H9 (cell line): ENCODE measurements around the gene ENKD1. TPM values are rescaled to one million over a fixed set of nuclear protein-coding genes. Genes with fewer than 3 reads are reported as not detected.

Source experiments
- DNase-seq: peaks from one replicate; pipeline ENCODE4 v3.0.0-alpha.2; 2017
- H2AFZ ChIP-seq: one replicate; pipeline ENCODE4 v1.6.1; 2013; ENCODE audit warnings: mild to moderate bottlenecking, low read length, control low read depth, moderate library complexity
- H2AK5ac ChIP-seq: 2 replicates; pipeline ENCODE4 v1.6.1; 2013; ENCODE audit warnings: low read length, control low read depth, mixed read lengths; ENCODE audit not compliant: insufficient read length
- H2BK120ac ChIP-seq: one replicate; pipeline ENCODE4 v1.6.1; 2013; ENCODE audit warnings: low read depth, mild to moderate bottlenecking, low read length, control low read depth, inconsistent platforms; ENCODE audit not compliant: poor library complexity, severe bottlenecking
- H2BK12ac ChIP-seq: 2 replicates; pipeline ENCODE4 v1.6.1; 2013; ENCODE audit warnings: low read length, control low read depth, mixed read lengths, low read depth; ENCODE audit not compliant: insufficient read length
- H2BK15ac ChIP-seq: 2 replicates; pipeline ENCODE4 v1.6.1; 2013; ENCODE audit warnings: low read depth, low read length, control low read depth
- H2BK20ac ChIP-seq: one replicate; pipeline ENCODE4 v1.6.1; 2013; ENCODE audit warnings: low read depth, mild to moderate bottlenecking, low read length, control low read depth, inconsistent platforms; ENCODE audit not compliant: poor library complexity, severe bottlenecking
- H2BK5ac ChIP-seq: 2 replicates; pipeline ENCODE4 v1.6.1; 2013; ENCODE audit warnings: low read length, control low read depth, mixed read lengths; ENCODE audit not compliant: insufficient read length
- H3K14ac ChIP-seq: 2 replicates; pipeline ENCODE4 v1.6.1; 2013; ENCODE audit warnings: low read length, control low read depth; ENCODE audit not compliant: insufficient read depth
- H3K18ac ChIP-seq: 2 replicates; pipeline ENCODE4 v1.6.1; 2013; ENCODE audit warnings: low read depth, mild to moderate bottlenecking, mixed read lengths, low read length, control low read depth; ENCODE audit not compliant: insufficient read length
- H3K23ac ChIP-seq: 2 replicates; pipeline ENCODE4 v1.6.1; 2013; ENCODE audit warnings: low read length, control low read depth, mixed read lengths, low read depth; ENCODE audit not compliant: insufficient read length
- H3K23me2 ChIP-seq: 2 replicates; pipeline ENCODE4 v1.6.1; 2013; ENCODE audit warnings: low read depth, mild to moderate bottlenecking, mixed read lengths, low read length, control low read depth; ENCODE audit not compliant: insufficient read length, poor library complexity, severe bottlenecking
- H3K27ac ChIP-seq: 2 replicates; pipeline ENCODE4 v1.5.1; 2013; ENCODE audit warnings: low read length, control low read depth, mixed read lengths, low read depth; ENCODE audit not compliant: insufficient read length
- H3K27me3 ChIP-seq: 2 replicates; pipeline ENCODE4 v1.6.1; 2013; ENCODE audit warnings: low read length, control low read depth, inconsistent platforms; ENCODE audit not compliant: insufficient read depth
- H3K4ac ChIP-seq: 2 replicates; pipeline ENCODE4 v1.6.1; 2013; ENCODE audit warnings: low read depth, mild to moderate bottlenecking, control low read depth, inconsistent platforms, low read length, moderate library complexity
- H3K4me1 ChIP-seq: 2 replicates; pipeline ENCODE4 v1.6.1; 2013; ENCODE audit warnings: low read length, control low read depth, inconsistent platforms; ENCODE audit not compliant: insufficient read depth
- H3K4me2 ChIP-seq: 2 replicates; pipeline ENCODE4 v1.6.1; 2013; ENCODE audit warnings: low read length, control low read depth, mixed read lengths; ENCODE audit not compliant: insufficient read length, insufficient read depth
- H3K56ac ChIP-seq: 2 replicates; pipeline ENCODE4 v1.6.1; 2013; ENCODE audit warnings: low read depth, mild to moderate bottlenecking, mixed read lengths, low read length, control low read depth; ENCODE audit not compliant: insufficient read length
- H3K79me1 ChIP-seq: 2 replicates; pipeline ENCODE4 v1.6.1; 2013; ENCODE audit warnings: low read depth, mild to moderate bottlenecking, moderate library complexity, low read length, control low read depth, inconsistent platforms; ENCODE audit not compliant: insufficient read depth, poor library complexity, severe bottlenecking
- H3K79me2 ChIP-seq: 2 replicates; pipeline ENCODE4 v1.6.1; 2013; ENCODE audit warnings: low read length, control low read depth, inconsistent platforms; ENCODE audit not compliant: insufficient read depth
- H3K9ac ChIP-seq: 2 replicates; pipeline ENCODE4 v1.6.1; 2013; ENCODE audit warnings: low read length, control low read depth, mixed read lengths; ENCODE audit not compliant: insufficient read length; ENCODE audit errors: extremely low read depth
- H3K9me3 ChIP-seq: one replicate; pipeline ENCODE4 v1.6.1; 2013; ENCODE audit warnings: low read depth, low read length, inconsistent platforms; ENCODE audit not compliant: control insufficient read depth
- H3T11ph ChIP-seq: one replicate; pipeline ENCODE4 v1.6.1; 2013; ENCODE audit warnings: mild to moderate bottlenecking, low read length, control low read depth, inconsistent platforms
- H4K20me1 ChIP-seq: one replicate; pipeline ENCODE4 v1.6.1; 2013; ENCODE audit not compliant: control insufficient read depth, insufficient read length, insufficient read depth
- H4K5ac ChIP-seq: 2 replicates; pipeline ENCODE4 v1.6.1; 2013; ENCODE audit warnings: low read depth, mild to moderate bottlenecking, mixed read lengths, low read length, control low read depth; ENCODE audit not compliant: insufficient read length
- H4K8ac ChIP-seq: replicated peaks from 2 replicates; pipeline ENCODE4 v1.6.1; 2013; ENCODE audit warnings: low read length, control low read depth, mixed read lengths, low read depth; ENCODE audit not compliant: insufficient read length
- H4K91ac ChIP-seq: 2 replicates; pipeline ENCODE4 v1.6.1; 2013; ENCODE audit warnings: low read depth, mild to moderate bottlenecking, moderate library complexity, mixed read lengths, low read length, control low read depth; ENCODE audit not compliant: insufficient read length
- H3K27ac Mint-ChIP-seq, 3 experiments: 2 replicates in 2 of 3; 3 replicates in 1 of 3; pipeline ENCODE4 v1.8.0; 2020 to 2021; ENCODE audit warnings: mixed read lengths in 3 of 3, mild to moderate bottlenecking in 1 of 3, moderate library complexity in 1 of 3
- H3K27me3 Mint-ChIP-seq: 2 replicates; pipeline ENCODE4 v1.8.0; 2021; ENCODE audit warnings: low read depth, mild to moderate bottlenecking, moderate library complexity, mixed read lengths
- H3K36me3 Mint-ChIP-seq, 3 experiments: 2 replicates in 2 of 3; 3 replicates in 1 of 3; pipeline ENCODE4 v1.8.0; 2020 to 2021; ENCODE audit warnings: low read depth in 3 of 3, mixed read lengths in 3 of 3; ENCODE audit not compliant: insufficient read depth in 1 of 3
- H3K4me1 Mint-ChIP-seq, 2 experiments: 2 replicates each; pipeline ENCODE4 v1.8.0; 2020; ENCODE audit warnings: mixed read lengths in 2 of 2
- H3K4me3 Mint-ChIP-seq, 2 experiments: 2 replicates in 1 of 2; 3 replicates in 1 of 2; pipeline ENCODE4 v1.8.0; 2020 to 2021; ENCODE audit warnings: mild to moderate bottlenecking in 2 of 2, mixed read lengths in 2 of 2, moderate library complexity in 1 of 2
- H3K9me3 Mint-ChIP-seq, 2 experiments: 2 replicates in 1 of 2; 3 replicates in 1 of 2; pipeline ENCODE4 v1.8.0; 2020; ENCODE audit warnings: mild to moderate bottlenecking in 2 of 2, mixed read lengths in 2 of 2, moderate library complexity in 1 of 2
- WGBS: extraction: QIAGEN DNeasy Blood & Tissue Kit; methylation state at CpG from one replicate; pipeline ENCODE4 v1.1.7; 2013; ENCODE audit warnings: missing lambda C conversion rate, low lambda C conversion rate, mixed read lengths; ENCODE audit not compliant: insufficient read length; ENCODE audit errors: extremely low coverage; 5-methylcytosine and 5-hydroxymethylcytosine counted together
- total RNA-seq: library from RNA; stranded (reverse); gene quantifications from 2 replicates; pipeline ENCODE4 v1.2.1, GENCODE V29; 2021
- TF ChIP-seq, protein P1 (sequence below): fragments of 200-600 bp; sonication (generic); conservative IDR thresholded peaks from 3 replicates; pipeline ENCODE4 v1.8.0; 2021; ENCODE audit warnings: antibody characterized with exemption, mild to moderate bottlenecking

Gene ENKD1
- total RNA-seq, 1 experiment from 2014 or later = 9.5 TPM

DNA sequence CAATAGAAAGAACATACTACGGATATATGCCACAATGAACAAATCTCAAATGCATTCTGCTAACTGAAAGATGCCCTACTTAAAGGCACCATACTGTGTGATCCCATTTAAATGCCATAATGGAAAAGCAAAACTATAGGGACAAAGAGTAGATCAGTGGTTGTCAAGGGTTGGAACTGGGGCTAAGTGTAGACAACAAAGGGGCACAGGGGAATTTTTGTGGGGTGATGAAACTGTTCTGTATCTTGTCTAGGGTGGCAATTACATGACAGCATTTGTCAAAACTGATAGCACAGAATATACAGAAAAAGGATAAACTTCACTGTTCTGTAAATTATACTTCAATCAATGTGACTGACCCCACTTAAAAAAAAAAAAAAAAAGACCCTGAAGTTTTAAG, 34.9 kb upstream of the ENKD1 start:
- Histone ChIP-seq H4K5ac (no peak overlapping the region), H3T11ph (no peak overlapping the region), H3K4ac (no peak overlapping the region), H2BK20ac (no peak overlapping the region), H2BK120ac (no peak overlapping the region), H2BK5ac (no peak overlapping the region), H3K79me1 (peaks cover 3% of the 10 kb centered on the region), H3K79me2 (peaks cover 3% of the 10 kb centered on the region; the same call in 1 of the 2 replicates), H2BK12ac (no peak overlapping the region), H3K9me3 (no peaks in the 10 kb centered on the region), H3K27me3 (no peaks in the 10 kb centered on the region), H2AFZ (no peak overlapping the region), H3K14ac (no peak overlapping the region), H4K91ac (no peak overlapping the region), H3K23ac (no peak overlapping the region), H3K4me1 (no peaks in the 10 kb centered on the region), H4K20me1 (no peaks in the 10 kb centered on the region), H3K27ac (no peak overlapping the region), H3K4me2 (no peak overlapping the region), H3K9ac (no peak overlapping the region), H2AK5ac (no peak overlapping the region), H3K23me2 (no peaks in the 10 kb centered on the region), H3K18ac (no peak overlapping the region), H4K8ac (no peak overlapping the region), H3K56ac (no peak overlapping the region), H2BK15ac (no peak overlapping the region)
- H3K4me1 Mint-ChIP-seq = peaks cover 3 to 4% of the 10 kb centered on the region in 2 experiments; a peak in 3 of 4 replicates
- H3K36me3 Mint-ChIP-seq = peaks cover 3 to 6% (median 5%) of the 10 kb centered on the region in 3 experiments; a peak in 4 of 7 replicates
- no peak for DNase-seq
- no peak overlapping the region for H3K4me3 Mint-ChIP-seq
- peak overlapping the region in 1 of 3 experiments; percentile 11; a peak in 1 of 7 replicates for H3K27ac Mint-ChIP-seq
- H3K9me3 Mint-ChIP-seq = peaks cover 0 to 4% of the 10 kb centered on the region in 2 experiments; a peak in 1 of 5 replicates
- no CpG with 5 or more reads among the region's 1 CpG for WGBS
- TF ChIP-seq, protein P1, sequence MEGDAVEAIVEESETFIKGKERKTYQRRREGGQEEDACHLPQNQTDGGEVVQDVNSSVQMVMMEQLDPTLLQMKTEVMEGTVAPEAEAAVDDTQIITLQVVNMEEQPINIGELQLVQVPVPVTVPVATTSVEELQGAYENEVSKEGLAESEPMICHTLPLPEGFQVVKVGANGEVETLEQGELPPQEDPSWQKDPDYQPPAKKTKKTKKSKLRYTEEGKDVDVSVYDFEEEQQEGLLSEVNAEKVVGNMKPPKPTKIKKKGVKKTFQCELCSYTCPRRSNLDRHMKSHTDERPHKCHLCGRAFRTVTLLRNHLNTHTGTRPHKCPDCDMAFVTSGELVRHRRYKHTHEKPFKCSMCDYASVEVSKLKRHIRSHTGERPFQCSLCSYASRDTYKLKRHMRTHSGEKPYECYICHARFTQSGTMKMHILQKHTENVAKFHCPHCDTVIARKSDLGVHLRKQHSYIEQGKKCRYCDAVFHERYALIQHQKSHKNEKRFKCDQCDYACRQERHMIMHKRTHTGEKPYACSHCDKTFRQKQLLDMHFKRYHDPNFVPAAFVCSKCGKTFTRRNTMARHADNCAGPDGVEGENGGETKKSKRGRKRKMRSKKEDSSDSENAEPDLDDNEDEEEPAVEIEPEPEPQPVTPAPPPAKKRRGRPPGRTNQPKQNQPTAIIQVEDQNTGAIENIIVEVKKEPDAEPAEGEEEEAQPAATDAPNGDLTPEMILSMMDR = no peak
- H3K27me3 Mint-ChIP-seq = no peaks in the 10 kb centered on the region
